Left cardiac atrium (tissue), 4 donors: ENCODE measurements around the gene DYNLT3. TPM values are rescaled to one million over a fixed set of nuclear protein-coding genes. Genes with fewer than 3 reads are reported as not detected.
A peak's percentile ranks its signal among the peaks of the same experiment; 100 is the strongest.

Source experiments
- ATAC-seq, 2 donors: fragments of 200-7000 bp; cut with Tn5 transposase; one replicate each; pipeline ENCODE4 v1.9.1; 2020; ENCODE audit warnings: mild to moderate bottlenecking in 2 of 2, moderate library complexity in 2 of 2
- DNase-seq: peaks from one replicate; pipeline ENCODE4 v3.0.0-alpha.2; 2020
- intact Hi-C, 2 donors: fragments of 100-400 bp; cut with DNase I; formaldehyde crosslinking; loops; one replicate each; pipeline versions ENCODE4 v1.14.1 to v1.15.1; 2022 to 2023
- long read RNA-seq: library from polyadenylated mRNA; unstranded; transcript quantifications from one replicate; pipeline ENCODE4 v2.0.0, GENCODE V29; 2021
- total RNA-seq, 2 donors: library from RNA; stranded (reverse); fragmentation: NEBNext Ultra II Directional; extraction: Animal tissue kit (Norgen Biotek cat#: 25700); gene quantifications; one replicate each; pipeline ENCODE4 v1.2.1, GENCODE V29; 2021
- donor health status: DM: no; HTN: yes; CAD: no.
- donor health status: DM: no; HTN: yes; CAD: no; lungs with severe emphysema.
- donor health status: DM: yes; HTN: yes; CAD: no.
- donor health status: Dilated cardiomyopathy.

Gene DYNLT3
- total RNA-seq, result 10 to 100 TPM; 17.6 to 29.1 TPM
- long read RNA-seq, transcript DYNLT3-201 (5 exons, 2,217 nt), result major isoform, 53 of 53 reads
- long read RNA-seq, partial matches to known transcripts, result 0 of 53 reads
- long read RNA-seq, other reads (novel, unspliced or antisense), result 0 of 53 reads

DNA sequence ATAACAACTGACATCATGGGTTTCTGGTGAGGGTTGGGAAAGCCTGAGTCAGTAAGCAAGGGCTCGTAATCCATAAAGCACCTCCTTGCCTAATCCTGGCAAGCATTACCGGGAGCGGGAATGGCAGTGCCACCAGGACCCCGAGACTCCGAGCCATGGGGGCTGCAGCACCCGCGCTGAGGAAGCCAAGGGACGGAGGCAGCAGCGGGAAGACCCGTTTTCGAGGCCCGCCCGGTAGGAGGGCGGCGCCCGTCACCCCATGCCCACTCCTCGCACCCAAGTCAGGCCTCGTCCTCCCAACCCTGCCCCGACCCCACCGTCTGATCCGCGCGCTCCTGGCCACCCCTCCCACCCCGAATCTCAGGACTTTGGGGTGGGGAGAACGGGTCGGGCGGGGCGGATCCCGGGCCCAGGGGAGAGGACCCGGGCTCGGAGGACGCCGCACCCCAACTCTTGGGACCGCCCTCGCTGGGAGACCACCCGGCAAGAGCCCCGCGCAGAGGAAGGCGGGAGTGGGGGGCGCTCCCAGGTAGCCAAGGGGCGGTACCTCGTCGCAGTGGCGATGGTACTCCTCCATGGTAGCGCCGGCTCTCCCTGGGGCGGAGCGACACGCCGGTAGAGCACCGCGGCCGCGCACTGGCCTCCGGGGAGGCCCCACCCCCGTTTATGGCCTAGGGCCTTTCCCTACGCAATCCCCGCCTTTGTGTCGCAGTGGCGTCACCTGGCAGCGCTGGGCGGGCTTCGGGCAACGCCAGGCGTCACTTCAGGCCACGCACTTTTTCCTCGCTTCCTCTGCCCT, at the start of gene DYNLT3:
Gene DYNLT3 (minus strand): TSS at position 638 of the 799 bp plus-strand sequence. CDS start 61 bp downstream, at position 577.
- intact Hi-C loops, result no loop called here
- peak; percentile 86 for DNase-seq
- ATAC-seq, result peak; percentile 98 to 99

DNA sequence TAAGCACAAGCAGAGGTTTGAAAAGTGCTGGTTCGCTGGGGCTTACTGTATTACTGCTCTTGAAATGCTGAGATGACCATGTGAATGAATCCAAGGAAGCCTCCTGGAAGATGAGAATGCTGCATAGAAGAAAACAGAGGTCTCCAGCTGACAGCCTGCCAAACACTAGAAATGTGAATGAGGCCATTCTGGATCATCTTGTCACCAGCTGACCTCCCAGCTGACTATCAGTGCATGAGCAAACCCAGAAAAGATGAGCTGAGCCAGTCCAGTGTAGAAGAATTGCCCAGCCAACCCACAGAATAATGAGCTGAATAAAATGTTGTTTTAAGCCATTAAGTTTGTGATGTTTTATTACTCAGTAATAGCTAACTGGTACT, 49.1 kb upstream of the DYNLT3 start:
- ATAC-seq (no peak), DNase-seq (no peak)

GRCh38 chrX:37895795-37896510, 48.6 kb upstream of the DYNLT3 start:
- intact Hi-C loops, result no loop called here
- no peak for ATAC-seq

More for the DNA sequence above, 49.1 kb upstream of the DYNLT3 start:
- intact Hi-C loops, result no loop called here

GRCh38 chrX:37894725-37895124, 47.4 kb upstream of the DYNLT3 start:
- ATAC-seq (no peak), DNase-seq (no peak)
- intact Hi-C loops, result no loop called here

More at GRCh38 chrX:37895795-37896510, 48.6 kb upstream of the DYNLT3 start:
- no peak for DNase-seq

- ATAC-seq (no peak), DNase-seq (no peak)
- intact Hi-C loops, result no loop called here
These were observed 40.6 kb upstream of the DYNLT3 start for GRCh38 chrX:37888010-37888409.

DNA sequence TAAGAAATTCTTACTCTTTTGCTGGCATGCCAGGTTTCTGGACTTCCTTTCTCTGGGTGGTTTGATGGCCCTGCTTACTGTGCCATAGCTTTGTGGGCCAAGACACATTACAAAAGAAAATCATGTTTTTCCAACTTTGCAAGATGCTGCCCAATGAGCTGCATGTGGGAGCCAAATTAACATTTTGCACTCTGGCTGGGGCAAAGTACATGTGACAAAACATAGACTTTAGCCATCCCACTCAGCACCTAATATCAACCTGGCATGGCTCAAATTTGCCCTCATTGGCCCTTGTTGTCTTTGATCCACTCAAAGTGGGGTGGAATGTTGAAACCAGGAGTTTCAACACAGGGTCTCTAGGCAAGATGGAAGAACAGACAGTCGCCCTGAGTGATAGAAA, 40.0 kb upstream of the DYNLT3 start:
- ATAC-seq (no peak), DNase-seq (no peak)
- intact Hi-C loops, result no loop called here

- ATAC-seq (no peak), DNase-seq (no peak)
- intact Hi-C loops, result no loop called here
These were observed 35.8 kb upstream of the DYNLT3 start for GRCh38 chrX:37883196-37883595.

- intact Hi-C loops, result no loop called here
- ATAC-seq (no peak), DNase-seq (no peak)
These were observed 32.3 kb upstream of the DYNLT3 start for GRCh38 chrX:37879692-37880091.

DNA sequence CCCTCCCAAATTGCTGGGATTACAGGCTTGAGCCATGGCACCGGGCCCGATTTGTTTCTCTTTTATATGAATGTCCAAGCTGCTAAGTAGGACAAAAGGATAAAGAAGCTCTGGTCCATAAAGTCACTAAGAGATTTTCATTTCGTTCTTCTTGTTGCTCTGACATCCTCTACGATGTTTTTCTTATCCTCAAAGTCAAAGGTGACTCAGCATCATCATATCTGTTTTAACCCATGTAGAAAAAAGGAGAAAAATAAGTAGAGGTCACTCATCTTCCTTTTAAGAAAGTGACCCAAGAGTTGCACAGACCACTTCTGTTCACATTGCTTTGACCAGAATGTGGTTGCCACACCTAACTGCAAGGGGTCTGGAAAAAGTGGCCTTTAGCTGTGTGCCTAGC, 29.3 kb upstream of the DYNLT3 start:
- intact Hi-C loops, result no loop called here
- DNase-seq (no peak), ATAC-seq (no peak)

DNA sequence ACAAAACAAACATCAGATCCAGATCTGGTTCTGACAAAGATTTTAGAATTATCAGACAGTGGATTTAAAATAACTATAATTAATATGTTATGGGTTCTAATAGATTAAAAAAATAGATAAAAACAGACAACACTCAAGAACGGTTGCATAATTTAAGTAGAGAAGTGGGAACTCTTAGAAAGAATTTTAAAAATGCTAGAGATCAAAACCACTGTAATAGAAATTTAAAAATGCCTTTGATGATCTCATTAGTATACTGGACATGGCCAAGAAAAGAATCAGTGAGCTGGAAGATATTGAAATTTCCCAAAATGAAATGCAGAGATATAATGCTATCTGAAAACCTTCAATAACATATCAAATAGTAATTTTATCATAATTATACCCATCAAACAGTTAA, 28.3 kb upstream of the DYNLT3 start:
- intact Hi-C loops, result no loop called here
- ATAC-seq (no peak), DNase-seq (no peak)

- ATAC-seq (no peak), DNase-seq (no peak)
- intact Hi-C loops, result no loop called here
These were observed 25.8 kb upstream of the DYNLT3 start for GRCh38 chrX:37873220-37873619.

GRCh38 chrX:37872303-37872655, 24.9 kb upstream of the DYNLT3 start:
- ATAC-seq, result no peak
- DNase-seq, result no peak
- intact Hi-C loops, result no loop called here

- intact Hi-C loops, result no loop called here
- peak in 1 of 2 donors; percentile 98 for ATAC-seq
- peak; percentile 45 for DNase-seq
These were observed 24.4 kb upstream of the DYNLT3 start for GRCh38 chrX:37871626-37872302.

DNA sequence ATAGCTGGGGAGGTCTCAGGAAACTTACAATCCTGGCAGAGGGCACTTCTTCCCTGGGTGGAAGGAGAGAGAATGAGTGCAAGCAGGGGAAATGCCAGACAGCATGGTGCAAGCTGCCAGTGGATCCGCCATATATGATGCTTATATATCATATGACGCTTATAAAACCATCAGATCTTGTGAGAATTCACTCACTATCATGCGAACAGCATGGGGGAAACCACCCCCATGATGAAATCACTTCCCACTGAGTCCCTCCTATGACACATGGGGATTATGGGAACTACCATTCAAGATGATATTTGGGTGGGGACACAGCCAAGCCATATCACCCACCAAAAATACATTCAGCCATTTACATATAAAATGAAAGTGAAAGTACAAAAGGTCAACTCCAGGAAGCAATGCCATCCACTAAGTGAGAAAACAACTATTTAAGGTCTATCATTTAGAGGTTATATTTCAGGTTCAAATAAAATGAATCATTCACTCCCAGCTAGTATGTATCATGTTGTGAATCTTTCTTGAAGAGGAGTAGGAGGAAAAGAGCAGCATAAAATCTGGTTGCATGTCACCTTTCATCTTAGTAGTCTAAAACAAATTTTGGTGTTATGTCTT, 20.3 kb upstream of the DYNLT3 start:
- intact Hi-C loops, result no loop called here
- DNase-seq (no peak), ATAC-seq (no peak)

GRCh38 chrX:37863728-37864127, 16.4 kb upstream of the DYNLT3 start:
- intact Hi-C loops, result no loop called here
- DNase-seq, result no peak
- ATAC-seq, result no peak

GRCh38 chrX:37862851-37863250, 15.5 kb upstream of the DYNLT3 start:
- DNase-seq (no peak), ATAC-seq (no peak)
- intact Hi-C loops, result no loop called here

GRCh38 chrX:37860721-37861120, 13.3 kb upstream of the DYNLT3 start:
- no peak for DNase-seq
- peak in 1 of 2 donors; percentile 30 for ATAC-seq
- intact Hi-C loops, result no loop called here

DNA sequence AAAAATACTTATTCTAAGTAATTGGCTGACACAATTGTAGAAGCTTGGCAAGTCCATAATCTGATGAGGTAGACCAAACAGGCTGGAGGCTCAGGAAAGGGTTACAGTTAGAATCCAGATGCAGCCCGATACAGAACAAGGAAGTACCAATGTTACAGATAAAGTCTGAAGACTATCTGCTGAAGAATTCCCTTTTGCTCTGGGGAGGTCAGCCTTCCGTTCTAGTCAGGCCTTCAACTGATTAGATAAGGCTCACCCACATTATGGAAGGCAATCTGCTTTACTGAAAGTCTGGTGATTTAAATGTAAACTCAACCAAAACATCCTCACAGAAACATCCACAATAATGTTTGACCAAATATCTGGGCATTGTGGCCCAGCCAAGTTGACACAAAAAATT, 7.4 kb upstream of the DYNLT3 start:
- ATAC-seq (no peak), DNase-seq (no peak)
- intact Hi-C loops, result no loop called here

GRCh38 chrX:37854148-37854547, 6.8 kb upstream of the DYNLT3 start:
- no peak for ATAC-seq
- intact Hi-C loops, result no loop called here

More at GRCh38 chrX:37854148-37854547, 6.8 kb upstream of the DYNLT3 start:
- no peak for DNase-seq
